Ascending aorta (tissue), 2 donors: ENCODE measurements around the gene CCT8. TPM values are rescaled to one million over a fixed set of nuclear protein-coding genes. Genes with fewer than 3 reads are reported as not detected.
A peak's percentile ranks its signal among the peaks of the same experiment; 100 is the strongest.
"Not testable (repeated sequence)": the region's sequence is repeated elsewhere in the genome, so short reads cannot be mapped to it uniquely, and the experiment has no call there.

ENCODE experiments used
- DNase-seq, 2 donors: peaks; one replicate each; pipeline ENCODE4 v3.0.0-alpha.2; 2019; ENCODE audit warnings: low spot score in 2 of 2
- H3K27ac ChIP-seq, 2 donors: fragments of 200-600 bp; sonication (generic); one replicate each; pipeline ENCODE4 v1.5.1; 2016 to 2017; ENCODE audit warnings: mild to moderate bottlenecking in 1 of 2
- H3K27me3 ChIP-seq: fragments of 200-600 bp; sonication (generic); one replicate; pipeline ENCODE4 v1.5.1; 2017
- H3K36me3 ChIP-seq, 2 donors: fragments of 200-600 bp; sonication (generic); one replicate each; pipeline ENCODE4 v1.5.1; 2016
- H3K4me1 ChIP-seq, 2 donors: fragments of 200-600 bp; sonication (generic); one replicate each; pipeline ENCODE4 v1.5.1; 2016 to 2017; ENCODE audit warnings: mild to moderate bottlenecking in 1 of 2
- H3K4me3 ChIP-seq, 2 donors: fragments of 200-600 bp; sonication (generic); one replicate each; pipeline ENCODE4 v1.5.1; 2016 to 2017; ENCODE audit warnings: mild to moderate bottlenecking in 1 of 2
- H3K9me3 ChIP-seq, 2 donors: fragments of 200-600 bp; sonication (generic); one replicate each; pipeline ENCODE4 v1.5.1; 2016
- intact Hi-C: fragments of 100-400 bp; cut with DNase I; formaldehyde crosslinking; loops from one replicate; pipeline ENCODE4 v1.15.1; 2023
- total RNA-seq: library from RNA; depleted of rRNA; stranded (reverse); fragments of >200 nt; gene quantifications from one replicate; pipeline ENCODE4 v1.1.0, GENCODE V29; 2016
- TF ChIP-seq, protein P1 (sequence below), 3 experiments: fragments of 200-600 bp in 2 of 3; fragments of 450-650 bp in 1 of 3; sonication (generic) in 2 of 3; IDR thresholded peaks; one replicate each; pipeline ENCODE4 v1.5.1; 2016 to 2019; ENCODE audit warnings: antibody characterized with exemption in 3 of 3, mild to moderate bottlenecking in 1 of 3, moderate library complexity in 1 of 3

The CCT8 gene
- total RNA-seq, 1 donor from 2014 or later = 36.7 TPM

DNA sequence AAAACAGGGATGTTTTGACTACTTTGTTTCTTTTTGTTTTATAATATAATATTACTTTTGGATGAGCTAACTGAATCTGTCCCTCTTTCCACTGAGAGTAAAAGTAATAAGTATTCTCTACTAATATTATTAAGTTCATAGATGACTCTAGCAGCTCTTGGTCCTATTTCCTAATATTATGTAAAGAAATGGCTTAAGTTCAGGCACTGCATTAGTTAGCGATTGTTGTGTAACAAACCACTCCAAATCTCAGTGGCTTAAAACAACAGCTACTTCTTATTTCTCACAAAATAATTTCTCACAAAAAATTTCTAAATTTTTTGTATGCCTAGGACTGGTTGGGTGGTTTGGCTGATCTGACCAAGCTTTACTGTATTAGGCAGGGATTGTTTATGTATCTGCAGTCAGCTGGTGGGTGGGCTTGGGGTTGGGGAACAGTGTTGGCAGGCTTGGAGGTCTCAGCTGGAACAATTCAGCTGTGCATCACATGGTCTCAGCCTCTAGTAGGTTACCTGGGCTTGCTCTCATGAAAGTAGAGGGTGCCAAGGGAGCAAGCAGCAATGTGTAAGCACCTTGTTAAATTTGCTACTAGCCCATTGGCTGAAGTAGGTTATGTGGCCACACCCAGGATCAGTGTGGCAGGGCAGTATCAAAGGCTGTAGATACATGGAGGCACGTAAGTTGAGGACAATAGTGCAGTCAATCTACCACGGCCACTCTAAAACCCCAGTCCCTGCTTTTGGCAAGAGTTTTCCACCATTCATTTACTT lies 8.8 kb upstream of the CCT8 start:
- Histone ChIP-seq H3K9me3 (no peaks in the 10 kb centered on the region), H3K4me3 (no peak overlapping the region), H3K4me1 (peaks cover 0 to 18% of the 10 kb centered on the region in 2 donors), H3K27me3 (no peaks in the 10 kb centered on the region), H3K27ac (peak overlapping the region in 1 of 2 donors; percentile 47), H3K36me3 (no peaks in the 10 kb centered on the region)
- intact Hi-C loops = no loop called here
- no peak for DNase-seq
- TF ChIP-seq, protein P1, sequence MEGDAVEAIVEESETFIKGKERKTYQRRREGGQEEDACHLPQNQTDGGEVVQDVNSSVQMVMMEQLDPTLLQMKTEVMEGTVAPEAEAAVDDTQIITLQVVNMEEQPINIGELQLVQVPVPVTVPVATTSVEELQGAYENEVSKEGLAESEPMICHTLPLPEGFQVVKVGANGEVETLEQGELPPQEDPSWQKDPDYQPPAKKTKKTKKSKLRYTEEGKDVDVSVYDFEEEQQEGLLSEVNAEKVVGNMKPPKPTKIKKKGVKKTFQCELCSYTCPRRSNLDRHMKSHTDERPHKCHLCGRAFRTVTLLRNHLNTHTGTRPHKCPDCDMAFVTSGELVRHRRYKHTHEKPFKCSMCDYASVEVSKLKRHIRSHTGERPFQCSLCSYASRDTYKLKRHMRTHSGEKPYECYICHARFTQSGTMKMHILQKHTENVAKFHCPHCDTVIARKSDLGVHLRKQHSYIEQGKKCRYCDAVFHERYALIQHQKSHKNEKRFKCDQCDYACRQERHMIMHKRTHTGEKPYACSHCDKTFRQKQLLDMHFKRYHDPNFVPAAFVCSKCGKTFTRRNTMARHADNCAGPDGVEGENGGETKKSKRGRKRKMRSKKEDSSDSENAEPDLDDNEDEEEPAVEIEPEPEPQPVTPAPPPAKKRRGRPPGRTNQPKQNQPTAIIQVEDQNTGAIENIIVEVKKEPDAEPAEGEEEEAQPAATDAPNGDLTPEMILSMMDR (IDR thresholded peaks at IDR 0.05) = no peak

DNA sequence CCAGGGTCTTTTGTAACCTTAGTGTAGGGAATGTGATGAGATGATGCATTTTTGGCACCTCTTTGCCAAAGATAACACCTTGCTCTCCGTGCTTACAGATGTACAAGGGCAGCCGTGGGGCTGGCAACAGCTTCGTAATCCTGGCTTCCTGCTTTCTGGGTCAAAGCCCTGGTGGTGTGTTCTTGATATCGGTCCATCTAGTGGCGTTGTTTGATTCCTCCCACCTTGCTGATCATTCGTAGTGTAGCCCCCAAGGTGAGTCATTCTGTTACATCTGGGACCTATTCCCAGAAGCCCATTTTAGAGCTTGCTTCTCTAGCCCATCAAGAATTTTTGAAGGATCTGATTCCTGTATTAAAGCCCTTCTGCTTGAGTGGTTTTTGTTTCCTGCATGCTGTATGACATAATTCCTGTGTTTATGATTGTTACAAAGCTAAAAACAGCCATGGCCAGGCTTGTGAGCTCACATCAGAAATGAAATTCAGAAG lies 7.0 kb upstream of the CCT8 start:
- H3K4me1 ChIP-seq = peaks cover 0 to 18% of the 10 kb centered on the region in 2 donors
- peak overlapping the region in 1 of 2 donors; percentile 29 for H3K4me3 ChIP-seq
- no peak for DNase-seq
- H3K27ac ChIP-seq = peak overlapping the region; percentile 79 to 94
- TF ChIP-seq, protein P1 (IDR thresholded peaks at IDR 0.05) = no peak
- intact Hi-C loops = no loop called here
- no peaks in the 10 kb centered on the region for H3K36me3 ChIP-seq
- H3K9me3 ChIP-seq = no peaks in the 10 kb centered on the region
- no peaks in the 10 kb centered on the region for H3K27me3 ChIP-seq

DNA sequence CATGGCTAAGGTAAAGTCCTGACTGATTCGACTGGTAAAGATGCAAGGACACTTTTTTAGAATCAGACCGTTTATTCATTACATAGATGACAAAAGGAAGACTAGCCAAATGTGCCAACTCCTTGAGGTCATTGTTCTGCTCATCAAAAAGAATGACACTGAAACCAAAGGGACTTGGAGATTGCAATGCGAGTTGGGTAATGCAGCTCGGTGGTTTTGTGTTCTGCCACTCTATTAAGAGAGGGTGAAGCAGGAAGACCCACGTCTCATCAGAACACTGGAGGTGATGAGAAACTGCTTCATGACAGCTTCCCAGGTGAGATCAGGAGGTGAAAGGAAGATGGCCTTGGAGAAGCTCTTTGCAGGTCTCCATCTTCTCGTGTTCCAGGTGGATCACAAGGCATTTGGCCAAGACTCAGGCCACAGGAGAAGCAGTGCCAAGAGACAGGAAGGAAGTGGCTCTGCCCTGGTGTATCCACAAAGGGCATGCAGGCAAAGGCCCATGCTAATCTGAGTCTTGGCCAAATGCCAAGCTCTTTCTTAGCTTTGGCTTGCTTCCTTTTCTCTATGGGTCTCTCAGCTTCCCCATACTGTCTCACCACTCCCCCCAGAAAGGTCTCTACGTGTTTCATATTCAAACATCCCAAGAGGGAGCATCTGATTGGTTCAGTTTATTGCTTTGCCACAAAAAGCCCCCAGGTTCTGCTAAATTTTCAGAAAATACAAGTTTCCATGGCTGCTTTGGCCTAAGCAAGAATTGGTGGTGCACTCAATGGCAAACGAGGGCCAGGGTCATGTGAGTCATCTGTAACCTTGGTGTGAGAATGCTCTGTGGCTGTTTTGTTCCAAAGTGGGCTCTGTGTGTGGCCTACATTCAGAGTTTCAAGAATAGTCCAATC lies 5.7 kb upstream of the CCT8 start:
- Histone ChIP-seq H3K9me3 (no peaks in the 10 kb centered on the region), H3K4me3 (no peak overlapping the region), H3K4me1 (peaks cover 0 to 15% of the 10 kb centered on the region in 2 donors), H3K27me3 (no peaks in the 10 kb centered on the region), H3K27ac (peak overlapping the region; percentile 79 to 94), H3K36me3 (no peaks in the 10 kb centered on the region)
- no peak for DNase-seq
- intact Hi-C loops = no loop called here
- TF ChIP-seq, protein P1 (IDR thresholded peaks at IDR 0.05) = no peak

DNA sequence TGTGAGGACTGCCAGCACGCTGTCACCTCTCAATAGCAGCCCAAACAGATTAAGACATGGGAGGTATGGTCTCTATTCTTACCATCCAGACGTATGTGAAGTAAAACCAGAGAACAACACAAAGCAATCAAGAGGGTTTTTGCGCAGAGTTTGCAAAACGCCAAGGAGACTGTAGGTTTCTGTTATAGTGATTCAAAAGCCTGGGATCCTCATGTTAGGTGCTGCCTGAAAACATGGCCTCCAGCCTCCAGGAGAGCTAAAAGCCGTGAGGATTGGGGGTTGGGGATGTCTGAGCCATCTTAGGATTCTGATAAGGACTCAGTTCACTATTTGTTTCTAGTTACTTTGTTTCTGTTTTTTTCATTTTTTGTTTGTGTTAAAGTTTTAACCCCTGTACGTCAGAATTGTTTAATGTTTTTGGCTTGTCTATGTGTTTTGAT lies 4.2 kb upstream of the CCT8 start:
- H3K4me1 ChIP-seq = peaks cover 0 to 12% of the 10 kb centered on the region in 2 donors
- H3K36me3 ChIP-seq = no peaks in the 10 kb centered on the region
- H3K27me3 ChIP-seq = no peaks in the 10 kb centered on the region
- no peak for DNase-seq
- TF ChIP-seq, protein P1 (IDR thresholded peaks at IDR 0.05) = no peak
- no peaks in the 10 kb centered on the region for H3K9me3 ChIP-seq
- H3K27ac ChIP-seq = peak overlapping the region; percentile 79 to 94
- intact Hi-C loops = no loop called here
- peak overlapping the region; percentile 56 to 84 for H3K4me3 ChIP-seq

DNA sequence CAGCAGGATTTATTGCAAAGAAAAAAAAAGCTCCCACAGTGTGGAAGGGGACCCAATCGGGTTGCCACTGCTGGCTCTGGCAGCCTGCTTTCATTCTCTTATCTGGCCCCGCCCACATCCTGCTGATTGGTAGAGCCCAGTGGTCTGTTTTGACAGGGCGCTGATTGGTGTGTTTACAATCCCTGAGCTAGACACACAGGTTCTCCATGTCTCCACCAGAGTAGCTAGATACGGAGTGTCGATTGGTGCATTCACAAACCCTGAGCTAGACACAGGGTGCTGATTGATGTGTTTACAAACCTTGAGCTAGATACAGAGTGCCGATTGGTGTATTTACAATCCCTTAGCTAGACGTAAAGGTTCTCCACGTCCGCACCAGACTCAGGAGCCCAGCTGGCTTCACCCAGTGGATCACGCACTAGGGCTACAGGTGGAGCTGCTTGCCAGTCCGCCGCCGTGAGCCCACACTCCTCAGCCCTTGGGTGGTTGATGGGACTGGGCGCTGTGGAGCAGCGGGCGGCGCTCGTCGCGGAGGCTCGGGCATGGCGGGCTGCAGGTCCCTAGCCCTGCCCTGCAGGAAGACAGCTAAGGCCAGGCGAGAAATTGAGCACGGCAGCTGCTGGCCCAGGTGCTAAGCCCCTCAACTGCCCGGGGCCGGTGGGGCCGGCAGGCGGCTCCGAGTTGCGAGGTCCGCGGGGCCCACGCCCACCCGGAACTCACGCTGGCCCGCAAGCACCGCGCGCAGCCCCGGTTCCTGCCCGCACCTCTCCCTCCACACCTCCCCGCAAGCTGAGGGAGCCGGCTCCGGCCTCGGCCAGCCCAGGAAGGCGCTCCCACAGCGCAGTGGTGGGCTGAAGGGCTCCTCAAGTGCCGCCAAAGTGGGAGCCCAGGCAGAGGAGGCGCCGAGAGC lies 3.5 kb upstream of the CCT8 start:
- peak overlapping the region; percentile 79 to 94 for H3K27ac ChIP-seq
- peaks cover 0 to 12% of the 10 kb centered on the region in 2 donors for H3K4me1 ChIP-seq
- H3K36me3 ChIP-seq, intact Hi-C loops, H3K9me3 ChIP-seq, H3K27me3 ChIP-seq: not testable (repeated sequence)
- peak overlapping the region; percentile 56 to 84 for H3K4me3 ChIP-seq
- peak; percentile 78 to 85 for DNase-seq
